CD8-positive, alpha-beta memory T cell (primary cell): Measurements from ENCODE around the gene LNP1. TPM values are rescaled to one million over a fixed set of nuclear protein-coding genes. Genes with fewer than 3 reads are reported as not detected.

ENCODE experiments used
- CTCF ChIA-PET: fragments of 350-600 bp; sonication (Branson Sonifier 250); formaldehyde crosslinking; loops from one replicate; lab custom pipeline; 2021; ENCODE audit warnings: antibody characterized with exemption; lab: Charles Lee
- POLR2A ChIA-PET: fragments of 350-600 bp; sonication (Branson Sonifier 250); formaldehyde crosslinking; loops from one replicate; lab custom pipeline; 2021; ENCODE audit warnings: antibody characterized with exemption; lab: Charles Lee
- DNase-seq, 5 donors: peaks; one replicate each; pipeline versions ENCODE4 v3.0.0 to v3.0.0-alpha.2; 2020 to 2022; ENCODE audit warnings: mixed read lengths in 1 of 5
- H3K27ac ChIP-seq: one replicate; pipeline ENCODE4 v1.7.0; 2013; ENCODE audit warnings: low read depth, mild to moderate bottlenecking, low read length, moderate library complexity
- H3K27me3 ChIP-seq: 2 replicates; pipeline ENCODE4 v1.7.0; 2013; ENCODE audit warnings: low read length, mild to moderate bottlenecking; ENCODE audit not compliant: insufficient read depth, poor library complexity, severe bottlenecking
- H3K36me3 ChIP-seq: 2 replicates; pipeline ENCODE4 v1.7.0; 2013; ENCODE audit warnings: mild to moderate bottlenecking, low read length, moderate library complexity; ENCODE audit not compliant: insufficient read depth
- H3K4me1 ChIP-seq: 2 replicates; pipeline ENCODE4 v1.7.0; 2013; ENCODE audit warnings: mild to moderate bottlenecking, low read length, moderate library complexity; ENCODE audit not compliant: insufficient read depth
- H3K4me3 ChIP-seq: 2 replicates; pipeline ENCODE4 v1.7.0; 2013; ENCODE audit warnings: mild to moderate bottlenecking, low read length
- H3K9me3 ChIP-seq: 2 replicates; pipeline ENCODE4 v1.7.0; 2013; ENCODE audit warnings: mild to moderate bottlenecking, low read length
- H3K27ac Mint-ChIP-seq, 8 donors: one replicate each; pipeline ENCODE4 v1.8.0; 2020 to 2021; ENCODE audit warnings: mixed read lengths in 8 of 8, mild to moderate bottlenecking in 6 of 8, inconsistent platforms in 3 of 8, moderate library complexity in 3 of 8
- H3K27me3 Mint-ChIP-seq, 2 donors: one replicate each; pipeline ENCODE4 v1.8.0; 2020 to 2021; ENCODE audit warnings: mixed read lengths in 2 of 2, mild to moderate bottlenecking in 1 of 2, moderate library complexity in 1 of 2
- H3K36me3 Mint-ChIP-seq, 3 donors: one replicate each; pipeline ENCODE4 v1.8.0; 2020 to 2021; ENCODE audit warnings: mixed read lengths in 3 of 3, inconsistent platforms in 1 of 3, mild to moderate bottlenecking in 1 of 3
- H3K4me1 Mint-ChIP-seq, 3 donors: one replicate each; pipeline ENCODE4 v1.8.0; 2020 to 2021; ENCODE audit warnings: mixed read lengths in 3 of 3, inconsistent platforms in 1 of 3, mild to moderate bottlenecking in 1 of 3
- H3K4me3 Mint-ChIP-seq, 7 donors: one replicate each; pipeline ENCODE4 v1.8.0; 2020 to 2021; ENCODE audit warnings: mixed read lengths in 7 of 7, mild to moderate bottlenecking in 6 of 7, moderate library complexity in 4 of 7, inconsistent platforms in 2 of 7
- H3K9me3 Mint-ChIP-seq, 5 donors: one replicate each; pipeline ENCODE4 v1.8.0; 2020 to 2022; ENCODE audit warnings: mixed read lengths in 5 of 5, mild to moderate bottlenecking in 3 of 5, moderate library complexity in 2 of 5, inconsistent platforms in 1 of 5
- polyA plus RNA-seq: library from polyadenylated mRNA; unstranded; fragments of 300-500 nt; fragmentation: Illumina TruSeq; gene quantifications from one replicate; pipeline ENCODE4 v1.2.3, GENCODE V29; 2021
- total RNA-seq, 2 experiments: library from RNA; stranded (reverse); gene quantifications; one replicate each; pipeline ENCODE4 v1.2.3, GENCODE V29; 2021

Gene LNP1
- total and polyA plus RNA-seq, 3 experiments from 2014 or later, result 0.71 to 1.6 (median 1.5) TPM

DNA sequence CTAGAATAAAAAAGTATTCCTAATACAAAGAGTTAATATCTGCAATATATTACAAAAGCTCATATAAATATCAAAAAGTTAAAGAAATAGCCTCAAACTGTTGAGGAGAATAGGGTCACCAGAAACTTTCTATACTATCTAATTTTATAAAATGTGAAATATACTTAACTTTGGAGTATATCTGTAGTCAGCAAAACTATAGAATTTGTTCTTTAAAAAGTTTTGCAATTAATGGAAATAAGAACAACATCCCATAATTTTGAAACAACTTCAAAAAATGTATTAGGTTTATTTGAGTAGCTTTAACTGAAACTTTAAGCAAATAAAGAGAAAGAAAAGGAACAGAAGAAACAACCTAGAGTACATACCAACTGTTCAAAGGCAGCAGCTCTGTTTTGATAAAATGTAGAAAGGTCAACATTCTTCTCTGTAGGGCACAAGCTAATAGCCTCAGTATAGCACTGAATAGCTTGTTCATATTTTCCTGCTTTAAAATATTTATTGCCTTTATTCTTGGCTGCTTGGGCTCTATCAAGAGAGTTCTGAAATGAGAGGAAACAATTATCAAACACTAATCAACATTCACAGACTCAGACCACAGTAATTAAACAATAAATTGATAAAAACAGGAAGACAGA is 14.8 kb upstream of the LNP1 start:
- Histone ChIP-seq H3K36me3 (peaks cover 15% of the 10 kb centered on the region), H3K4me1 (peaks cover 4% of the 10 kb centered on the region), H3K4me3 (no peak overlapping the region), H3K27me3 (no peaks in the 10 kb centered on the region), H3K9me3 (no peaks in the 10 kb centered on the region), H3K27ac (no peak overlapping the region)
- Mint-ChIP-seq H3K9me3 (peaks cover 0 to 14% (median 4%) of the 10 kb centered on the region in 5 donors), H3K4me1 (peaks cover 16 to 33% (median 32%) of the 10 kb centered on the region in 3 donors), H3K27ac (peak overlapping the region in 2 of 8 donors; percentile 1 to 38), H3K4me3 (no peak overlapping the region), H3K36me3 (peaks cover 17 to 65% (median 21%) of the 10 kb centered on the region in 3 donors), H3K27me3 (no peaks in the 10 kb centered on the region)
- CTCF ChIA-PET, result interaction anchor here (1.9 kb wide), 1 partner anchor 15 kb away, joined by 4 read pairs; the partner anchor contains the start of gene LNP1
- no peak for DNase-seq
- POLR2A ChIA-PET, result no interaction called here

DNA sequence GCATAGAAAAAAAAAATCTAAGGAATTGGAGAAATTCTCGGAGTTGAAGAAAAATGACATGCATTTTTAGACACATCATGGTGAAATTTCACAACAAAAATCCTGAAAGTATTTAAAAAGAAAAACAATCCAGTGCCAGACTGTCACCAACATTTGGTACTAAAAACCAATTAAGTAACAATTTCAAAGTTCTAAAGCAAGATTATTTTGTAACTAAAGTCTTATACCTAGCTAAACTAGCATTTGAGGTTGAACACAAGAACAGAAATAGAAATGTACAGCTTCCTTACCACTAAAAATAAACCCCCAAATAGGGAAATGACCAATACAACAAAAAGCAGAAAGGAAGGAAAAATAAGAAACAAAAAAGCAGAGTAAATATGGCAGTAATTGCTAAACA is 12.3 kb upstream of the LNP1 start:
- POLR2A ChIA-PET, result no interaction called here
- Mint-ChIP-seq H3K9me3 (peaks cover 0 to 14% (median 4%) of the 10 kb centered on the region in 5 donors), H3K4me3 (no peak overlapping the region), H3K4me1 (peaks cover 26 to 54% (median 43%) of the 10 kb centered on the region in 3 donors), H3K36me3 (peaks cover 17 to 55% (median 20%) of the 10 kb centered on the region in 3 donors), H3K27ac (peak overlapping the region in 1 of 8 donors; percentile 50), H3K27me3 (no peaks in the 10 kb centered on the region)
- CTCF ChIA-PET, result no interaction called here
- no peaks in the 10 kb centered on the region for H3K9me3 ChIP-seq
- no peak for DNase-seq
- peaks cover 11% of the 10 kb centered on the region for H3K36me3 ChIP-seq
- H3K27ac ChIP-seq, result no peak overlapping the region
- no peaks in the 10 kb centered on the region for H3K27me3 ChIP-seq
- H3K4me3 ChIP-seq, result no peak overlapping the region
- H3K4me1 ChIP-seq, result peaks cover 4% of the 10 kb centered on the region

DNA sequence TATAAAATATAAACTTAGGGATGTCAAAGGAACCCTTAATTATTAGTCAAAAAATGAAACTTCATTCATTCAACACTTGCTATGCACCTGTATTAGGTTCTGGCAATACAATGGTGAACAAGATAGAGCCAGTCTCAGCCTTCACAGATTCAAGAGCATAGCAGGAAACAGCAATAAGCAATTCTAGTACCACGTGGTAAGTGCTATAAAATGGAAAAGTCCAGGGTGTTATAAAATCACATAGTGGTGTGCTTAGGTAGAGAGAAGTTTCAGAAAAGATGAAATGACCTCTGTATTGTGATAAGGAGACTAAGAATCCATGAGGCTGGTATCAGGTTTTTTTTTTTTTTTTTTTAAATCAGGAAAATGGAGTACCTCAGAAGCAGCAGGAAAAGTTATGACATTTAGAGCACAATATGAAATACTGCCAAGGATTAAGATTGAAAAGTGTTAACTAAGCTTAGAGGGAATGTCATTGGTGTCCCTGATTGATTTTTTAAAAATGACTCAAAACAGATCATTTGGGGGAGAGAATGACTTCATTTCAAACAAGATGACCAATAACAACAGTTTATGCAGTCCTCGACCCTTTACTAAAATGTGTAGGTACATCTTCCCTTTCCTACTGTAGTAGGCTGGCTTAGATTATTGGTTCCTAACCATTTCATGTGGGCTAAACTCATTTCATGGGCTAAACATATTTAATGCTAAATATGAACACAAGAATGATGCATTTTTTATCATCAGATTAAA is 5.5 kb upstream of the LNP1 start:
- no peak for DNase-seq
- H3K27ac ChIP-seq, result no peak overlapping the region
- Mint-ChIP-seq H3K9me3 (no peaks in the 10 kb centered on the region), H3K27ac (peak overlapping the region in 3 of 8 donors; percentile 18 to 61 (median 35)), H3K36me3 (peaks cover 0 to 20% (median 2%) of the 10 kb centered on the region in 3 donors), H3K4me3 (peak overlapping the region in 2 of 7 donors; percentile 13 to 78), H3K27me3 (no peaks in the 10 kb centered on the region), H3K4me1 (peaks cover 52 to 77% (median 59%) of the 10 kb centered on the region in 3 donors)
- no peaks in the 10 kb centered on the region for H3K36me3 ChIP-seq
- H3K9me3 ChIP-seq, result no peaks in the 10 kb centered on the region
- ChIA-PET CTCF (no interaction called here), POLR2A (no interaction called here)
- H3K4me3 ChIP-seq, result no peak overlapping the region
- no peaks in the 10 kb centered on the region for H3K27me3 ChIP-seq
- H3K4me1 ChIP-seq, result peaks cover 17% of the 10 kb centered on the region

DNA sequence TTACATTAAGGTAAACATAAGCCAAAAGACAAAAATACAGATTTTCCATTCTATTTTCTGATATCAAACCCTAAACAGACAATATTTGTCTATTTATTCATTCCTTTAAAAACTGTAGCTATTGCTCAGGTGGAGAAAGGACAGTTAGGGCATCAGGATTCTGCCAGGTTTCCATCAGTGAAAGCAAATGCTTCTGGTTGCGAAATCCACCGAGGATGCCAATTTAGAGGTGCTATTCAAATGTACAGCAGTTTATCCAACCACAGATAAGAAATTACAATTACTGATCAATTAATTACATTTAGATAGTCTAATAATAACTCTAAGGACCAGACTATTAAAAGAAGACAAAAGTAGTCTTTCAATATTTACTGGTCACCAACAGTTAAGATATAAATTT is 4.4 kb upstream of the LNP1 start:
- peaks cover 17% of the 10 kb centered on the region for H3K4me1 ChIP-seq
- no peak overlapping the region for H3K4me3 ChIP-seq
- Mint-ChIP-seq H3K36me3 (peaks cover 0 to 29% (median 2%) of the 10 kb centered on the region in 3 donors), H3K4me1 (peaks cover 56 to 80% (median 60%) of the 10 kb centered on the region in 3 donors), H3K4me3 (peak overlapping the region in 1 of 7 donors; percentile 47), H3K27ac (peak overlapping the region in 1 of 8 donors; percentile 28), H3K9me3 (no peaks in the 10 kb centered on the region), H3K27me3 (no peaks in the 10 kb centered on the region)
- CTCF ChIA-PET, result no interaction called here
- H3K36me3 ChIP-seq, result no peaks in the 10 kb centered on the region
- H3K9me3 ChIP-seq, result no peaks in the 10 kb centered on the region
- POLR2A ChIA-PET, result interaction anchor here (0.6 kb wide), 1 partner anchor 372 kb away, joined by 3 read pairs; no protein-coding TSS in a partner anchor
- H3K27ac ChIP-seq, result no peak overlapping the region
- no peaks in the 10 kb centered on the region for H3K27me3 ChIP-seq
- DNase-seq, result no peak

DNA sequence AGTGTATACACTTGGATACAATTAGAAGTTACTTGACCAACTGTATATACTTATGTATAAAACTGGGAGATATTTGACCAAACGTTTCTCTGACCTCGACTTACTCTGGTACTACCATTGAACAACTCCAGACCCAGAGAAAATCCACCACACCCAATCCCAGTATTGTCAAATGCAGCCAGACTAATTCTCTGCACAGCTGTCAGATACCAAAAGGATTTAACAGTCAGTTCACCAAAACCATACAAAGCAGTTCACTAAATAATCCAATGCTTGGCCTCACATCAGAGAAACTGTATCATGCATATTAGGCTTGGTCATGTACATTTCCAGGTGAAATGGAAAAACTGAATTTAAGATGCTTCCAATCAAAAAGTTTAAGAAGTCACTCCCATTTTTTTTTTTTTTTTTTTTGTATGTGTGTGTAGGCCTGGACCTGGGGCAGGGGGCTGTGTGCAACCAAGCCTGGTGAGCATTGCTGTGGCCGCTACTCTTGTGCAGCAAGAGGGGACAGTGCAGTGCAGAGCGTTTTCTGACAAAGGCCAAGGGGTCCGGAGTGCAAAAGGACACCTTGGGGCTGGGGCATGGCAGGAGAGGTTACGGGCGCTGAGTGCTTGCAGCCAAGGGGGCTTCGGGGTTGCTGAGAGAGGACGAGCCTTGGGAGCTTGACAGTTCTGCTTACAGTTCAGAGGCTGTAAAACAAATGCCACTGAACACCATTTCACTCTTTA is 1.8 kb upstream of the LNP1 start:
- no peaks in the 10 kb centered on the region for H3K9me3 Mint-ChIP-seq
- Histone ChIP-seq H3K36me3 (no peaks in the 10 kb centered on the region), H3K27ac (peak overlapping the region; percentile 87), H3K4me3 (peak overlapping the region; percentile 90), H3K9me3 (no peaks in the 10 kb centered on the region), H3K27me3 (no peaks in the 10 kb centered on the region), H3K4me1 (peaks cover 41% of the 10 kb centered on the region)
- H3K4me1 Mint-ChIP-seq, result peaks cover 57 to 83% (median 67%) of the 10 kb centered on the region in 3 donors
- no peak for DNase-seq
- H3K36me3 Mint-ChIP-seq, result peaks cover 0 to 19% (median 2%) of the 10 kb centered on the region in 3 donors
- H3K4me3 Mint-ChIP-seq, result peak overlapping the region; percentile 95 to 100 (median 96)
- peak overlapping the region; percentile 84 to 99 (median 92) for H3K27ac Mint-ChIP-seq
- no peaks in the 10 kb centered on the region for H3K27me3 Mint-ChIP-seq
- POLR2A ChIA-PET, result no interaction called here
- CTCF ChIA-PET, result no interaction called here

DNA sequence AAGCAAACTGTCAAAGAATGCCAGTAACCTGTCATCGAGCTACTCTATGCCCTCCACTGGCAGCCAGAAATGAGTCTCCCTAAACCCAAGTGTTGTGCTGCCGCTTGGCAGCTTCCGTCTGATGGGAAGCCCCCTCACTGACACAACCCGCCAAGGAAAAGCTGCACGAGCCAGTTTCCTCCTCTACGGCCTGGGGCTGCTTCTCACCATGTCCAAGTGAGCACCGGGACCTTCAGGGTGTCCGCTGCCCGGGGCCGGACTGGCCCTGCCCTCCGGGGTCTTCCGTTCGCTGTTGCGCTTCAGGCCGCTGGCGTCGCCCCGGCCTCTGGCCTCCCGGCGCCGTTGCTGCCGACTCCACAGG is 940 bp upstream of the LNP1 start:
- peak in 4 of 5 donors; percentile 23 to 72 (median 33) for DNase-seq
- H3K4me3 ChIP-seq, result peak overlapping the region; percentile 90
- Mint-ChIP-seq H3K4me3 (peak overlapping the region; percentile 95 to 100 (median 96)), H3K36me3 (peaks cover 0 to 19% (median 2%) of the 10 kb centered on the region in 3 donors), H3K9me3 (no peaks in the 10 kb centered on the region), H3K27me3 (no peaks in the 10 kb centered on the region), H3K27ac (peak overlapping the region; percentile 84 to 99 (median 92)), H3K4me1 (peaks cover 59 to 83% (median 74%) of the 10 kb centered on the region in 3 donors)
- no peaks in the 10 kb centered on the region for H3K9me3 ChIP-seq
- ChIA-PET CTCF (interaction anchor here (1.2 kb wide), 1 partner anchor 191 kb away, joined by 3 read pairs; no protein-coding TSS in a partner anchor), POLR2A (interaction anchor here (1.4 kb wide), 1 partner anchor 139 kb away, joined by 10 read pairs; the partner anchor contains the start of gene TBC1D23)
- H3K27me3 ChIP-seq, result no peaks in the 10 kb centered on the region
- peaks cover 41% of the 10 kb centered on the region for H3K4me1 ChIP-seq
- no peaks in the 10 kb centered on the region for H3K36me3 ChIP-seq
- H3K27ac ChIP-seq, result peak overlapping the region; percentile 87

DNA sequence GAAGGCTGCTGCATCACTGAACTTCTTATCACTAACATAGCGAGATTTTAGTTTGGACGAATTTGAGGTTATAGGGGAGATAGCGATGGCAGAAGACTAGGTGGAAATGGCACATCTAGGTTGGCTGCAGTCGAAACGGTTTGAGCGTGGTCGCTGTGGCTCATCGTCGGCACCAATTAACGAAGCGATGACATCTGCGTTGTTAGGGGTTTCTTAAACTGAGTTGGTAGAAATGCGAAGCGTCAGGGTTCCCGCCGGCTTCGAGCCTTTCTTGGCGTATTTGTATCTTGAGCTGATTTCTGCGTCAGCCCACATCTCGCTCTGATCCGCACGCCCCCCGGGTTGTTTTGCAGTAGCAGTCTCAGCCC is 319 bp downstream of the LNP1 start:
- DNase-seq, result peak in 3 of 5 donors; percentile 35 to 73 (median 45)
- Histone ChIP-seq H3K27ac (peak overlapping the region; percentile 87), H3K9me3 (no peaks in the 10 kb centered on the region), H3K27me3 (no peaks in the 10 kb centered on the region), H3K4me3 (peak overlapping the region; percentile 90), H3K36me3 (no peaks in the 10 kb centered on the region), H3K4me1 (peaks cover 41% of the 10 kb centered on the region)
- CTCF ChIA-PET, result interaction anchor here (0.7 to 1.4 kb wide), 4 partner anchors 9 to 190 kb away, joined by 3 to 4 read pairs (median 3); no protein-coding TSS in a partner anchor
- H3K27me3 Mint-ChIP-seq, result no peaks in the 10 kb centered on the region
- H3K9me3 Mint-ChIP-seq, result no peaks in the 10 kb centered on the region
- peaks cover 51 to 77% (median 67%) of the 10 kb centered on the region in 3 donors for H3K4me1 Mint-ChIP-seq
- H3K27ac Mint-ChIP-seq, result peak overlapping the region; percentile 90 to 99 (median 96)
- peak overlapping the region; percentile 95 to 100 (median 96) for H3K4me3 Mint-ChIP-seq
- POLR2A ChIA-PET, result interaction anchor here (0.7 to 1.5 kb wide), 4 partner anchors 10 to 1500 kb away, joined by 3 to 10 read pairs (median 4); partner anchors contain the start of genes DCBLD2 and TBC1D23
- H3K36me3 Mint-ChIP-seq, result peaks cover 0 to 19% (median 2%) of the 10 kb centered on the region in 3 donors
